HepG2 (cell line): ENCODE measurements around the gene MARCHF4. TPM values are rescaled to one million over a fixed set of nuclear protein-coding genes. Genes with fewer than 3 reads are reported as not detected.

Source experiments
- ATAC-seq: fragments of 200-7000 bp; cut with Tn5 transposase; 3 replicates; pipeline ENCODE4 v1.9.1; 2020; ENCODE audit warnings: mild to moderate bottlenecking, moderate library complexity
- BruUV-seq: library from RNA; stranded (reverse); fragments of 400-500 nt; replicated peaks from 2 replicates; lab custom pipeline; 2021; lab: Mats Ljungman, UMichigan
- CTCF ChIA-PET: fragments of 300-600 bp; formaldehyde crosslinking; extraction: SDS; loops from one replicate; lab custom pipeline; 2021; ENCODE audit warnings: low total read pairs, inconsistent platforms, low intra/inter-chr PET ratio; lab: Yijun Ruan, JAX
- POLR2A ChIA-PET: fragments of 350-600 bp; sonication (Branson Sonifier 250); formaldehyde crosslinking; loops from one replicate; lab custom pipeline; 2020; ENCODE audit warnings: antibody characterized with exemption, inconsistent platforms; lab: Yijun Ruan, JAX
- DNase-seq: peaks from one replicate; pipeline ENCODE4 v3.0.0-alpha.2; 2015; ENCODE audit warnings: low spot score
- FAIRE-seq: peaks from 3 replicates; lab custom pipeline; 2011; peaks lifted over from hg19 to GRCh38; lab: Jason Lieb, UNC
- H2AFZ ChIP-seq: one replicate; pipeline ENCODE4 v1.6.1; 2011; ENCODE audit warnings: low read length, inconsistent platforms
- H3K27ac ChIP-seq: fragments of 300-600 bp; 3 replicates; pipeline ENCODE4 v1.8.0; 2011; ENCODE audit warnings: mixed run types, mild to moderate bottlenecking, mixed read lengths, low read length, inconsistent platforms; ENCODE audit not compliant: insufficient read depth; ENCODE audit errors: extremely low read length
- H3K27me3 ChIP-seq, 2 experiments: fragments of 200-600 bp in 1 of 2; 2 replicates in 1 of 2; 3 replicates in 1 of 2; pipeline versions ENCODE4 v1.6.0 to v1.8.0; 2011; ENCODE audit warnings: low read length in 2 of 2, mild to moderate bottlenecking in 2 of 2, moderate library complexity in 2 of 2, inconsistent platforms in 1 of 2; ENCODE audit not compliant: insufficient read depth in 2 of 2, control insufficient read depth in 1 of 2
- H3K36me3 ChIP-seq, 2 experiments: fragments of 200-600 bp in 1 of 2; replicated peaks in 1 of 2; 2 replicates in 1 of 2; 3 replicates in 1 of 2; pipeline versions ENCODE4 v1.5.1 to v1.8.0; 2011; ENCODE audit warnings: low read length in 2 of 2, inconsistent platforms in 1 of 2; ENCODE audit not compliant: insufficient read depth in 2 of 2, control insufficient read depth in 1 of 2
- H3K4me1 ChIP-seq: 2 replicates; pipeline ENCODE4 v1.5.1; 2012; ENCODE audit warnings: low read length, inconsistent platforms; ENCODE audit not compliant: insufficient read depth
- H3K4me2 ChIP-seq: 2 replicates; pipeline ENCODE4 v1.6.0; 2011; ENCODE audit warnings: low read depth, low read length, inconsistent platforms
- H3K4me3 ChIP-seq, 3 experiments: fragments of 200-600 bp in 1 of 3; sonication (generic), shearing (Covaris generic) in 1 of 3; replicated peaks in 1 of 3; 2 replicates each; pipeline ENCODE4 v1.5.1; 2011 to 2016; ENCODE audit warnings: low read length in 3 of 3, inconsistent platforms in 2 of 3, low read depth in 2 of 3, mild to moderate bottlenecking in 2 of 3, control low read depth in 1 of 3, mixed read lengths in 1 of 3; ENCODE audit not compliant: insufficient read depth in 1 of 3
- H3K79me2 ChIP-seq: one replicate; pipeline ENCODE4 v1.6.1; 2011; ENCODE audit warnings: low read length, inconsistent platforms; ENCODE audit not compliant: insufficient read depth
- H3K9ac ChIP-seq: 2 replicates; pipeline ENCODE4 v1.6.0; 2011; ENCODE audit warnings: mild to moderate bottlenecking, low read depth, low read length, inconsistent platforms; ENCODE audit not compliant: insufficient read depth
- H3K9me3 ChIP-seq: 2 replicates; pipeline ENCODE4 v1.5.1; 2012; ENCODE audit warnings: mild to moderate bottlenecking, low read length
- H4K20me1 ChIP-seq: 2 replicates; pipeline ENCODE4 v1.6.0; 2011; ENCODE audit warnings: inconsistent platforms, mild to moderate bottlenecking, low read length, moderate library complexity; ENCODE audit not compliant: insufficient read depth
- ARNT2 ChIP-seq: sonication (generic); formaldehyde crosslinking; IDR thresholded peaks from 2 replicates; pipeline ENCODE4 v1.8.0; 2022; ENCODE audit warnings: mild to moderate bottlenecking, low read depth, missing genetic modification reagents, moderate library complexity
- ERF ChIP-seq: IDR thresholded peaks from 2 replicates; pipeline ENCODE4 v1.6.1; 2018; ENCODE audit warnings: missing biosample characterization, missing genetic modification reagents
- FOXK2 ChIP-seq: fragments of 450-650 bp; IDR thresholded peaks from 2 replicates; pipeline ENCODE4 v1.6.1; 2016
- HOXA3 ChIP-seq: sonication (generic); formaldehyde crosslinking; IDR thresholded peaks from 2 replicates; pipeline ENCODE4 v1.5.0; 2020; ENCODE audit warnings: missing genetic modification reagents
- IKZF1 ChIP-seq: fragments of 450-650 bp; IDR thresholded peaks from 2 replicates; pipeline ENCODE4 v1.7.1; 2016
- PTBP1 ChIP-seq: fragments of 200-400 bp; formaldehyde crosslinking; IDR thresholded peaks from 2 replicates; pipeline ENCODE4 v1.6.1; 2018; ENCODE audit warnings: low read length, low read depth; ENCODE audit not compliant: poor library complexity, severe bottlenecking
- SKI ChIP-seq: fragments of 450-650 bp; IDR thresholded peaks from one replicate; pipeline ENCODE4 v1.6.1; 2018; ENCODE audit warnings: mild to moderate bottlenecking; ENCODE audit not compliant: partially characterized antibody
- SOX6 ChIP-seq, 2 experiments: fragments of 450-650 bp in 1 of 2; sonication (generic) in 1 of 2; formaldehyde crosslinking in 1 of 2; IDR thresholded peaks; 2 replicates each; pipeline versions ENCODE4 v1.4.0 to v1.6.1; 2017 to 2020; ENCODE audit warnings: antibody characterized with exemption in 1 of 2, mild to moderate bottlenecking in 1 of 2, missing genetic modification reagents in 1 of 2
- YEATS2 ChIP-seq: sonication (generic); formaldehyde crosslinking; IDR thresholded peaks from 2 replicates; pipeline ENCODE4 v1.4.0; 2020; ENCODE audit warnings: missing genetic modification reagents, borderline replicate concordance
- ZFP36 ChIP-seq: fragments of 150-350 bp; IDR thresholded peaks from 2 replicates; pipeline ENCODE4 v1.6.1; 2018; ENCODE audit warnings: borderline replicate concordance, low read length, low read depth; ENCODE audit not compliant: partially characterized antibody
- ZNF20 ChIP-seq: sonication (generic); formaldehyde crosslinking; IDR thresholded peaks from 2 replicates; pipeline ENCODE4 v1.4.0; 2020; ENCODE audit warnings: mild to moderate bottlenecking, moderate library complexity, missing genetic modification reagents
- ZNF546 ChIP-seq: sonication (generic); formaldehyde crosslinking; conservative IDR thresholded peaks from 2 replicates; pipeline ENCODE4 v1.8.1; 2023; ENCODE audit warnings: mild to moderate bottlenecking, missing genetic modification reagents
- ZNF687 ChIP-seq: sonication (generic); formaldehyde crosslinking; IDR thresholded peaks from 2 replicates; pipeline ENCODE4 v1.5.1; 2020; ENCODE audit warnings: mild to moderate bottlenecking, missing genetic modification reagents, moderate library complexity
- ZNF709 ChIP-seq: sonication (generic); formaldehyde crosslinking; IDR thresholded peaks from 2 replicates; pipeline ENCODE4 v1.5.0; 2020; ENCODE audit warnings: mild to moderate bottlenecking, missing genetic modification reagents
- ZSCAN12 ChIP-seq: sonication (generic); formaldehyde crosslinking; IDR thresholded peaks from 2 replicates; pipeline ENCODE4 v1.9.0; 2021; ENCODE audit warnings: mild to moderate bottlenecking, missing genetic modification reagents
- ZSCAN20 ChIP-seq: sonication (generic); formaldehyde crosslinking; IDR thresholded peaks from 2 replicates; pipeline ENCODE4 v1.4.0; 2020; ENCODE audit warnings: missing genetic modification reagents, mild to moderate bottlenecking, borderline replicate concordance
- ZSCAN25 ChIP-seq: sonication (generic); formaldehyde crosslinking; IDR thresholded peaks from 2 replicates; pipeline ENCODE4 v1.8.0; 2022; ENCODE audit warnings: mild to moderate bottlenecking, missing genetic modification reagents
- ZSCAN5A ChIP-seq: sonication (generic); formaldehyde crosslinking; IDR thresholded peaks from 2 replicates; pipeline ENCODE4 v1.8.0; 2022; ENCODE audit warnings: mild to moderate bottlenecking, missing genetic modification reagents, borderline replicate concordance
- WGBS: methylation state at CpG from one replicate; pipeline ENCODE4 v1.1.6; 2017; ENCODE audit warnings: low lambda C conversion rate; 5-methylcytosine and 5-hydroxymethylcytosine counted together
- in situ Hi-C: cut with HindIII; loops from 2 replicates; pipeline ENCODE4 v1.10.0; 2017; ENCODE audit warnings: low pct_unique_long_range_greater_than_20kb; ENCODE audit not compliant: extremely low pct_ligation_motif_present
- intact Hi-C: fragments of 100-400 bp; cut with micrococcal nuclease; formaldehyde crosslinking; loops from one replicate; pipeline ENCODE4 v1.10.0; 2022; ENCODE audit not compliant: unreplicated experiment
- polyA plus RNA-seq, 8 experiments: library from polyadenylated mRNA; depleted of rRNA in 3 of 8; stranded (reverse) in 7 of 8; unstranded in 1 of 8; fragments of >200 nt; fragmentation: Illumina TruSeq in 4 of 8; extraction: Trizol in 4 of 8; gene quantifications; 2 replicates each; pipeline versions ENCODE4 v1.2.1 to v1.2.3, GENCODE V29; 2011 to 2016; ENCODE audit warnings: low read depth in 4 of 8, missing spikeins in 1 of 8, mixed read lengths in 1 of 8; ENCODE audit not compliant: insufficient read depth in 1 of 8
- total RNA-seq, 5 experiments: library from RNA; depleted of rRNA; stranded (reverse); fragments of >200 nt; fragmentation: Illumina TruSeq; extraction: Trizol; gene quantifications; 2 replicates each; pipeline ENCODE4 v1.2.3, GENCODE V29; 2016; ENCODE audit warnings: low read depth in 1 of 5

Gene MARCHF4
- total and polyA plus RNA-seq, 2 of the 13 experiments (the other 11 are each of a cell fraction or from before 2014, with no cell fraction given), result not detected

- Histone ChIP-seq H3K4me2 (no peak overlapping the region), H3K4me1 (no peaks in the 10 kb centered on the region), H3K27ac (no peak overlapping the region), H3K36me3 (no peaks in the 10 kb centered on the region), H2AFZ (no peak overlapping the region), H3K9me3 (no peaks in the 10 kb centered on the region), H3K9ac (no peak overlapping the region), H3K4me3 (no peak overlapping the region), H3K79me2 (no peaks in the 10 kb centered on the region), H4K20me1 (no peaks in the 10 kb centered on the region), H3K27me3 (peaks cover 0 to 3% of the 10 kb centered on the region in 2 experiments; a peak in 1 of 5 replicates)
- ChIA-PET POLR2A (no interaction called here), CTCF (no interaction called here)
- no peak for FAIRE-seq
- intact Hi-C loops (no loop called here), in situ Hi-C loops (no loop called here)
- no peak for ATAC-seq
- BruUV-seq, result no TSS peak
- no peak for DNase-seq
- TF ChIP-seq ZSCAN12 (CRISPR knock-in tag) (no peak), ZSCAN5A (CRISPR knock-in tag) (no peak), ZSCAN20 (CRISPR knock-in tag) (no peak), IKZF1 (no peak), SKI (no peak), ERF (CRISPR knock-in tag) (no peak), FOXK2 (no peak), ZNF546 (CRISPR knock-in tag) (no peak), ZFP36 (no peak), ZSCAN25 (CRISPR knock-in tag) (no peak), SOX6 (IDR thresholded peaks at IDR 0.05) (no peak), SOX6 (CRISPR knock-in tag; IDR thresholded peaks at IDR 0.05) (no peak), ZNF709 (CRISPR knock-in tag) (no peak), HOXA3 (CRISPR knock-in tag) (no peak), YEATS2 (CRISPR knock-in tag) (no peak), PTBP1 (no peak), ZNF20 (CRISPR knock-in tag) (no peak), ARNT2 (CRISPR knock-in tag) (no peak), ZNF687 (CRISPR knock-in tag) (no peak)
- WGBS, result 6% methylated on average over 3 of the region's 3 CpGs
Measured at GRCh38 chr2:216363221-216363620, 9.1 kb downstream of the MARCHF4 start.
